Right lobe of liver (tissue), 6 donors: ENCODE results near the gene MATK. TPM values are rescaled to one million over a fixed set of nuclear protein-coding genes. Genes with fewer than 3 reads are reported as not detected.

Source experiments
- ATAC-seq, 4 donors: fragments of 200-7000 bp; cut with Tn5 transposase; one replicate each; pipeline ENCODE4 v1.9.1; 2020; ENCODE audit warnings: mild to moderate bottlenecking in 4 of 4, moderate library complexity in 4 of 4
- DNase-seq, 3 donors: peaks; one replicate each; pipeline ENCODE4 v3.0.0-alpha.2; 2020
- H3K27ac ChIP-seq, 3 donors: fragments of 200-600 bp; one replicate each; pipeline ENCODE4 v1.8.0; 2022
- H3K27me3 ChIP-seq, 2 donors: fragments of 200-600 bp; one replicate each; pipeline ENCODE4 v1.8.0; 2022
- H3K36me3 ChIP-seq, 4 donors: fragments of 200-600 bp; sonication (generic) in 1 of 4; one replicate each; pipeline versions ENCODE4 v1.5.1 to v1.8.0; 2017 to 2022; ENCODE audit warnings: control low read depth in 1 of 4
- H3K4me1 ChIP-seq, 4 donors: fragments of 200-600 bp; sonication (generic) in 1 of 4; one replicate each; pipeline versions ENCODE4 v1.5.1 to v1.8.0; 2017 to 2022; ENCODE audit warnings: control low read depth in 1 of 4
- H3K4me3 ChIP-seq, 3 donors: fragments of 200-600 bp; one replicate each; pipeline ENCODE4 v1.8.0; 2022
- H3K9me3 ChIP-seq, 4 donors: fragments of 200-600 bp; sonication (generic) in 1 of 4; one replicate each; pipeline versions ENCODE4 v1.5.1 to v1.8.0; 2017 to 2022; ENCODE audit warnings: control low read depth in 1 of 4
- POLR2A ChIP-seq: fragments of 450-650 bp; IDR thresholded peaks from one replicate; pipeline ENCODE4 v1.6.1; 2017; ENCODE audit warnings: antibody characterized with exemption, mild to moderate bottlenecking
- WGBS: methylation state at CpG from one replicate; pipeline ENCODE4 v1.1.6; 2018; ENCODE audit warnings: low coverage, low lambda C conversion rate; ENCODE audit not compliant: insufficient coverage; ENCODE audit errors: missing lambda C conversion rate; 5-methylcytosine and 5-hydroxymethylcytosine counted together
- intact Hi-C, 2 donors: fragments of 100-400 bp; cut with DNase I; formaldehyde crosslinking; loops; one replicate each; pipeline versions ENCODE4 v1.11.2 to v1.14.1; 2022
- total RNA-seq, 6 experiments: library from RNA; depleted of rRNA in 2 of 6; stranded (reverse); fragments of >200 nt in 2 of 6; fragmentation: NEBNext Ultra II Directional in 3 of 6; extraction: Animal tissue kit (Norgen Biotek cat#: 25700) in 3 of 6; gene quantifications; one replicate each; pipeline versions ENCODE4 v1.1.0 to v1.2.4, GENCODE V29; 2016 to 2023
- TF ChIP-seq, protein P1 (sequence below), 4 donors: fragments of 200-600 bp in 3 of 4; fragments of 450-650 bp in 1 of 4; IDR thresholded peaks; one replicate each; pipeline versions ENCODE4 v1.5.1 to v1.8.0; 2016 to 2022; ENCODE audit warnings: antibody characterized with exemption in 4 of 4, mild to moderate bottlenecking in 2 of 4
- donor health status: DM: no; HTN: yes; CAD: no.
- donor health status: DM: no; HTN: no; CAD: no.
- donor health status: DM: no; HTN: no; CAD: no.
- donor health status: DM: no; HTN: yes; CAD: no.
- donor health status: DM: no; HTN: yes; CAD: no.

The MATK gene
- total RNA-seq, 6 experiments from 2014 or later, result 0.49 to 2.5 (median 0.90) TPM

- Histone ChIP-seq H3K4me3 (no peak overlapping the region), H3K4me1 (no peaks in the 10 kb centered on the region), H3K36me3 (no peaks in the 10 kb centered on the region), H3K27me3 (no peaks in the 10 kb centered on the region), H3K27ac (no peak overlapping the region), H3K9me3 (peaks cover 0 to 11% (median 0%) of the 10 kb centered on the region in 4 donors)
- WGBS, result 84% methylated on average over 8 of the region's 9 CpGs
- no peak for DNase-seq
- intact Hi-C loops, result loop anchor here in 1 of 2 donors (10.0 kb wide), 1 partner anchor 434 kb away; no protein-coding TSS in a partner anchor
- no peak for ATAC-seq
- TF ChIP-seq POLR2A, result no peak
- TF ChIP-seq, protein P1, sequence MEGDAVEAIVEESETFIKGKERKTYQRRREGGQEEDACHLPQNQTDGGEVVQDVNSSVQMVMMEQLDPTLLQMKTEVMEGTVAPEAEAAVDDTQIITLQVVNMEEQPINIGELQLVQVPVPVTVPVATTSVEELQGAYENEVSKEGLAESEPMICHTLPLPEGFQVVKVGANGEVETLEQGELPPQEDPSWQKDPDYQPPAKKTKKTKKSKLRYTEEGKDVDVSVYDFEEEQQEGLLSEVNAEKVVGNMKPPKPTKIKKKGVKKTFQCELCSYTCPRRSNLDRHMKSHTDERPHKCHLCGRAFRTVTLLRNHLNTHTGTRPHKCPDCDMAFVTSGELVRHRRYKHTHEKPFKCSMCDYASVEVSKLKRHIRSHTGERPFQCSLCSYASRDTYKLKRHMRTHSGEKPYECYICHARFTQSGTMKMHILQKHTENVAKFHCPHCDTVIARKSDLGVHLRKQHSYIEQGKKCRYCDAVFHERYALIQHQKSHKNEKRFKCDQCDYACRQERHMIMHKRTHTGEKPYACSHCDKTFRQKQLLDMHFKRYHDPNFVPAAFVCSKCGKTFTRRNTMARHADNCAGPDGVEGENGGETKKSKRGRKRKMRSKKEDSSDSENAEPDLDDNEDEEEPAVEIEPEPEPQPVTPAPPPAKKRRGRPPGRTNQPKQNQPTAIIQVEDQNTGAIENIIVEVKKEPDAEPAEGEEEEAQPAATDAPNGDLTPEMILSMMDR (IDR thresholded peaks at IDR 0.05), result no peak
These were observed 5.3 kb downstream of the MATK start for GRCh38 chr19:3780786-3781304.

DNA sequence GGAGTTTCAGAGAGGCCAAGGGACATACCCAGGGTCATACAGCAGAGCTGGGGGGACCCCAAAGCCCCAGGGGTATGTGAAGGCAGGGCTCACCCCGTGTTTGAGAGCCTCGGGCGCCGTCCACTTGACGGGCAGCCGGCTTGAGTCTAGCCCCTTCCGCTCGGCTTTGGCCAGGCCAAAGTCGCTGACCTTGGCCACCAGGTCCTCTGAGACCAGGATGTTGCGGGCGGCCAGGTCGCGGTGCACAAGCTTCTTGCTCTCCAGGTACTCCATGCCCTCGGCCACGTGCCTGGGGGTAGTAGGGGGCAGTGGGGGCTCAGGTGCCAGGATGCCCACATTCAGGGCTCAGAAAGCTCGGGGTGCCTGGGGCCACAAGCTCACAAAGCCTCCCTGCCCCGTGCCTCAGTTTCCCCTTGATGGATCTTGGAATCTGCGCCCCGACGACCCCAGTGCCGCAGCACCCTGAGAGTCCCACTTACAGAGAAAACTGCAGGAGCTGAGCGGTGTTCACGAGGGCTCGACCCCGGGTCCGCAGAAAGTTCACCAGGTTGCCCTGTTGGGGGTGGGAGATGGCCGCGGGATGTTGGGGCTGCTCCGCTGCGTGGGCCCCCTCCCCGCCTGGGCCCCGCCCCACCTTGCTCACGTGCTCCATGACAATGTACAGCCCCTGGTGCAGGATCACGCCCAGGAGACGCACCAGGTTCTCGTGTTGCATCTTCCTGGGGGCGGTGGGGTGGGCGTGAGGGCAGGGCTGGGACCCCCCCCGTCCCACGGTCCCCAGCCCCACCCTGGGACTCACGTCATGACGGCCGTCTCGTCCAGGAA, 7.1 kb downstream of the MATK start:
- Histone ChIP-seq H3K4me1 (no peaks in the 10 kb centered on the region), H3K27me3 (no peaks in the 10 kb centered on the region), H3K36me3 (no peaks in the 10 kb centered on the region), H3K4me3 (no peak overlapping the region), H3K9me3 (peaks cover 0 to 11% (median 0%) of the 10 kb centered on the region in 4 donors), H3K27ac (no peak overlapping the region)
- 41% methylated on average over 8 of the region's 44 CpGs for WGBS
- TF ChIP-seq POLR2A, result no peak
- TF ChIP-seq, protein P1 (IDR thresholded peaks at IDR 0.05), result no peak
- ATAC-seq (no peak), DNase-seq (no peak)
- intact Hi-C loops, result no loop called here

DNA sequence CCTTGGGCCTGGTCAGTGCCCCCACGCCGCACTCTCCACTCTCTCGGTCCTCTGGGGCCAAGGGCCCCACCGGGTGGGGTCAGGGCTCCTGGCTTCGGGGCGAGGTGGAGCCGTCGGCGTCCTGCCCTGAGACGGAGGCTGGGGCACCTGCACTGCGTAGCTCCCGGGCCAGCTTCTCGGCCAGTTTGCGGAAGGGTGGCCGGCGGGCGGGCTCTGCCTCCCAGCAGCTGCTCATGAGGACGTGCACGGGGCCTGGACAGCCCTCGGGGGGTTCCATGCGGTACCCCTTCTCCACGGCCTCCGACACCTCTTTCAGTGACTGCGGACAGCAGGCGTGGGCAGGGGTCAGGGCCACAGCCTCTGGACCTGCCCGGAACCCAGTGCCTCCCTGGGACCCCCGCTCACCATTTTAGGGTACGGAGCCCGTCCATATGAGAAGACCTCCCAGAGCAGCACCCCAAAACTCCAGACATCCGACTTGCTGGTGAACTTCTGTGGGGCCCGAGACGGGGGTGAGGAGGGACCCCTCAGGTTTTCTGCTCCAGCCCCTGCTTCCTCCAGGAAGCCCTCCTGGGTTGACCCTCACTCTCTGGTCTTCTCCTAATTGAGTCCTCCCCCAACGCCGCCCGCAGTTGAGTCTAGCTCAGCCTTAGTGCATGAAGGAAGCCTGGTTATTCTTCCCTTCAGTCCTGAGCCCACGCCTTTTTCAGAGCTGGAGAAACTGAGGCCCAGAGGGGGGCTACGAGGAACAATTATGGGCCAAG, 7.9 kb downstream of the MATK start:
- TF ChIP-seq, protein P1 (IDR thresholded peaks at IDR 0.05), result no peak
- no peak for TF ChIP-seq POLR2A
- Histone ChIP-seq H3K9me3 (peaks cover 0 to 11% (median 0%) of the 10 kb centered on the region in 4 donors), H3K36me3 (no peaks in the 10 kb centered on the region), H3K27me3 (no peaks in the 10 kb centered on the region), H3K4me3 (no peak overlapping the region), H3K4me1 (no peaks in the 10 kb centered on the region), H3K27ac (no peak overlapping the region)
- DNase-seq (no peak), ATAC-seq (no peak)
- 83% methylated on average over 4 of the region's 37 CpGs for WGBS
- intact Hi-C loops, result no loop called here

- DNase-seq, result no peak
- TF ChIP-seq, protein P1 (IDR thresholded peaks at IDR 0.05), result no peak
- TF ChIP-seq POLR2A, result no peak
- intact Hi-C loops, result no loop called here
- Histone ChIP-seq H3K27ac (no peak overlapping the region), H3K36me3 (no peaks in the 10 kb centered on the region), H3K27me3 (no peaks in the 10 kb centered on the region), H3K4me1 (no peaks in the 10 kb centered on the region), H3K4me3 (no peak overlapping the region), H3K9me3 (peaks cover 0 to 5% (median 0%) of the 10 kb centered on the region in 4 donors)
- no peak for ATAC-seq
- WGBS, result 89% methylated on average over 1 of the region's 1 CpG
These were observed 9.6 kb downstream of the MATK start for GRCh38 chr19:3776479-3777040.
